H1 (cell line): Measurements from ENCODE around the gene CFAP97D2. TPM values are rescaled to one million over a fixed set of nuclear protein-coding genes. Genes with fewer than 3 reads are reported as not detected.

Experiments
- CTCF ChIA-PET: fragments of 300-600 bp; sonication (Branson Sonifier 250); formaldehyde crosslinking; loops from one replicate; lab custom pipeline; 2021; ENCODE audit not compliant: partially characterized antibody; lab: Charles Lee
- POLR2A ChIA-PET: fragments of 300-600 bp; sonication (Branson Sonifier 250); formaldehyde crosslinking; loops from one replicate; lab custom pipeline; 2021; ENCODE audit warnings: inconsistent platforms; ENCODE audit not compliant: partially characterized antibody; lab: Charles Lee
- DNase-seq, 2 experiments: peaks; one replicate each; pipeline versions ENCODE4 v3.0.0 to v3.0.0-alpha.2; 2010 to 2022; ENCODE audit warnings: low spot score in 2 of 2, low read depth in 1 of 2, mixed read lengths in 1 of 2
- FAIRE-seq: peaks from 2 replicates; lab custom pipeline; 2011; peaks lifted over from hg19 to GRCh38; lab: Jason Lieb, UNC
- H2AFZ ChIP-seq: 2 replicates; pipeline ENCODE4 v1.8.1; 2012; ENCODE audit warnings: low read length, inconsistent platforms
- H2AK5ac ChIP-seq: 2 replicates; pipeline ENCODE4 v1.6.1; 2013; ENCODE audit warnings: low read depth, low read length
- H2BK120ac ChIP-seq: replicated peaks from 2 replicates; pipeline ENCODE3; 2013; ENCODE audit warnings: low read depth, low read length, inconsistent platforms
- H2BK12ac ChIP-seq: 2 replicates; pipeline ENCODE4 v1.6.1; 2013; ENCODE audit warnings: low read depth, low read length
- H2BK15ac ChIP-seq: 2 replicates; pipeline ENCODE4 v1.6.1; 2013; ENCODE audit warnings: low read length
- H2BK20ac ChIP-seq: 2 replicates; pipeline ENCODE4 v1.6.1; 2013; ENCODE audit warnings: low read length
- H2BK5ac ChIP-seq: 2 replicates; pipeline ENCODE4 v1.6.1; 2013; ENCODE audit warnings: low read depth, low read length
- H3K14ac ChIP-seq: 2 replicates; pipeline ENCODE4 v1.6.1; 2013; ENCODE audit warnings: inconsistent platforms; ENCODE audit not compliant: insufficient read length
- H3K18ac ChIP-seq: 2 replicates; pipeline ENCODE4 v1.6.1; 2013; ENCODE audit warnings: low read length; ENCODE audit errors: extremely low read depth
- H3K23ac ChIP-seq: 2 replicates; pipeline ENCODE4 v1.6.1; 2013; ENCODE audit warnings: inconsistent platforms; ENCODE audit not compliant: insufficient read length
- H3K23me2 ChIP-seq: 2 replicates; pipeline ENCODE4 v1.6.1; 2013; ENCODE audit warnings: low read depth, low read length
- H3K27ac ChIP-seq: 2 replicates; pipeline ENCODE4 v1.6.1; 2011; ENCODE audit warnings: low read depth, low read length, inconsistent platforms
- H3K27me3 ChIP-seq, 4 experiments: replicated peaks in 1 of 4; 1 replicate in 1 of 4; 2 replicates in 3 of 4; pipeline versions ENCODE4 v1.6.1 to v1.8.1; 2011 to 2013; ENCODE audit warnings: low read length in 3 of 4, mild to moderate bottlenecking in 3 of 4, inconsistent platforms in 2 of 4, mixed read lengths in 2 of 4, moderate library complexity in 1 of 4; ENCODE audit not compliant: control insufficient read depth in 3 of 4, insufficient read depth in 3 of 4; ENCODE audit errors: extremely low read depth in 1 of 4
- H3K36me3 ChIP-seq, 4 experiments: 2 replicates each; pipeline versions ENCODE4 v1.6.1 to v1.8.1; 2011 to 2013; ENCODE audit warnings: mild to moderate bottlenecking in 4 of 4, low read length in 3 of 4, moderate library complexity in 2 of 4, control low read depth in 1 of 4, inconsistent platforms in 1 of 4; ENCODE audit not compliant: insufficient read depth in 4 of 4, control insufficient read depth in 2 of 4
- H3K4ac ChIP-seq: replicated peaks from 2 replicates; pipeline ENCODE3; 2013; ENCODE audit warnings: low read length, low read depth, mixed read lengths, inconsistent platforms; ENCODE audit not compliant: insufficient read length
- H3K4me1 ChIP-seq, 4 experiments: replicated peaks in 1 of 4; 1 replicate in 1 of 4; 2 replicates in 3 of 4; pipeline versions ENCODE4 v1.6.1 to v1.8.1; 2011 to 2013; ENCODE audit warnings: low read length in 3 of 4, inconsistent platforms in 2 of 4, mixed read lengths in 1 of 4; ENCODE audit not compliant: insufficient read depth in 4 of 4, control insufficient read depth in 3 of 4
- H3K4me2 ChIP-seq, 2 experiments: 2 replicates each; pipeline versions ENCODE4 v1.6.1 to v1.8.1; 2011 to 2013; ENCODE audit warnings: low read depth in 2 of 2, low read length in 2 of 2, control low read depth in 1 of 2, inconsistent platforms in 1 of 2, mild to moderate bottlenecking in 1 of 2; ENCODE audit not compliant: insufficient read depth in 1 of 2
- H3K4me3 ChIP-seq, 4 experiments: fragments of 200-600, 300-600 bp in 1 of 4; sonication (generic), shearing (Covaris generic), sonication (Bioruptor Twin) in 1 of 4; 2 replicates each; pipeline versions ENCODE4 v1.5.1 to v1.8.1; 2011 to 2016; ENCODE audit warnings: low read length in 4 of 4, low read depth in 3 of 4, control low read depth in 2 of 4, inconsistent platforms in 2 of 4, mild to moderate bottlenecking in 2 of 4, mixed read lengths in 1 of 4, moderate library complexity in 1 of 4; ENCODE audit not compliant: insufficient read depth in 2 of 4; ENCODE audit errors: extremely low read depth in 1 of 4
- H3K56ac ChIP-seq: replicated peaks from 2 replicates; pipeline ENCODE3; 2013; ENCODE audit warnings: low read depth, mild to moderate bottlenecking, mixed read lengths, low read length, inconsistent platforms; ENCODE audit not compliant: insufficient read length
- H3K79me1 ChIP-seq: 2 replicates; pipeline ENCODE4 v1.6.1; 2013; ENCODE audit warnings: low read depth, low read length, control low read depth
- H3K79me2 ChIP-seq, 2 experiments: 2 replicates each; pipeline versions ENCODE4 v1.6.1 to v1.8.1; 2012 to 2013; ENCODE audit warnings: low read length in 2 of 2, mild to moderate bottlenecking in 2 of 2, inconsistent platforms in 1 of 2; ENCODE audit not compliant: insufficient read depth in 2 of 2, control insufficient read depth in 1 of 2
- H3K9ac ChIP-seq, 4 experiments: replicated peaks in 1 of 4; 1 replicate in 1 of 4; 2 replicates in 3 of 4; pipeline versions ENCODE4 v1.6.1 to v1.8.1; 2011 to 2013; ENCODE audit warnings: low read depth in 3 of 4, low read length in 3 of 4, control low read depth in 2 of 4, mild to moderate bottlenecking in 2 of 4, moderate library complexity in 2 of 4, inconsistent platforms in 1 of 4; ENCODE audit errors: extremely low read depth in 1 of 4
- H3K9me3 ChIP-seq, 2 experiments: 2 replicates each; pipeline versions ENCODE4 v1.6.1 to v1.8.1; 2012 to 2013; ENCODE audit warnings: mild to moderate bottlenecking in 2 of 2, moderate library complexity in 2 of 2, control low read depth in 1 of 2, inconsistent platforms in 1 of 2, low read depth in 1 of 2, low read length in 1 of 2, mixed read lengths in 1 of 2; ENCODE audit not compliant: insufficient read depth in 2 of 2
- H4K20me1 ChIP-seq, 2 experiments: replicated peaks in 1 of 2; 2 replicates each; pipeline versions ENCODE3 to v1.8.1; 2011 to 2013; ENCODE audit warnings: inconsistent platforms in 2 of 2, low read length in 2 of 2, mild to moderate bottlenecking in 1 of 2; ENCODE audit not compliant: insufficient read depth in 2 of 2, control insufficient read depth in 1 of 2
- H4K5ac ChIP-seq: 2 replicates; pipeline ENCODE4 v1.6.1; 2013; ENCODE audit warnings: low read length, low read depth, mixed read lengths, inconsistent platforms; ENCODE audit not compliant: insufficient read length
- H4K8ac ChIP-seq: 2 replicates; pipeline ENCODE4 v1.8.0; 2013; ENCODE audit warnings: mild to moderate bottlenecking, moderate library complexity, low read length, inconsistent platforms; ENCODE audit not compliant: insufficient read depth; ENCODE audit errors: extremely low read depth
- H4K91ac ChIP-seq: replicated peaks from 2 replicates; pipeline ENCODE3; 2013; ENCODE audit warnings: low read length, mixed read lengths, inconsistent platforms; ENCODE audit not compliant: insufficient read length
- BACH1 ChIP-seq: IDR thresholded peaks from 2 replicates; pipeline ENCODE4 v1.6.1; 2012; ENCODE audit warnings: low read length, improper control_type of control experiment
- CTCF ChIP-seq, 3 experiments: IDR thresholded peaks; 1 replicate in 2 of 3; 2 replicates in 1 of 3; pipeline versions ENCODE4 v1.5.1 to v1.6.1; 2011; ENCODE audit warnings: low read length in 3 of 3, mild to moderate bottlenecking in 3 of 3, inconsistent platforms in 2 of 3, low read depth in 1 of 3, moderate library complexity in 1 of 3; ENCODE audit not compliant: insufficient read depth in 1 of 3; ENCODE audit errors: control extremely low read depth in 1 of 3
- FOSL1 ChIP-seq: IDR thresholded peaks from 2 replicates; pipeline ENCODE4 v1.6.1; 2011; ENCODE audit warnings: mild to moderate bottlenecking, low read depth, low read length, moderate library complexity; ENCODE audit not compliant: insufficient read depth
- HDAC2 ChIP-seq, 2 experiments: fragments of 300-600 bp in 1 of 2; sonication (generic) in 1 of 2; IDR thresholded peaks; 2 replicates each; pipeline ENCODE4 v1.6.1; 2011 to 2012; ENCODE audit warnings: low read depth in 2 of 2, low read length in 2 of 2, mild to moderate bottlenecking in 2 of 2, moderate library complexity in 2 of 2, borderline replicate concordance in 1 of 2, inconsistent platforms in 1 of 2
- POLR2A ChIP-seq, 2 experiments: IDR thresholded peaks; 1 replicate in 1 of 2; 2 replicates in 1 of 2; pipeline ENCODE4 v1.6.1; 2011; ENCODE audit warnings: low read depth in 2 of 2, low read length in 2 of 2, mild to moderate bottlenecking in 2 of 2; ENCODE audit errors: control extremely low read depth in 1 of 2
- RAD21 ChIP-seq, 2 experiments: IDR thresholded peaks in 1 of 2; conservative IDR thresholded peaks in 1 of 2; 2 replicates each; pipeline ENCODE4 v1.6.1; 2011; ENCODE audit warnings: low read depth in 2 of 2, low read length in 2 of 2, improper control_type of control experiment in 1 of 2, inconsistent platforms in 1 of 2, mild to moderate bottlenecking in 1 of 2, moderate library complexity in 1 of 2
- SP1 ChIP-seq: IDR thresholded peaks from 2 replicates; pipeline ENCODE4 v1.6.1; 2011; ENCODE audit warnings: low read depth, low read length
- SP2 ChIP-seq: IDR thresholded peaks from 2 replicates; pipeline ENCODE4 v1.6.1; 2012; ENCODE audit warnings: mild to moderate bottlenecking, low read length, inconsistent platforms
- WGBS, 2 experiments: shearing (Covaris generic) in 1 of 2; methylation state at CpG; one replicate each; pipeline versions ENCODE4 v1.1.6 to v1.1.7; 2013 to 2015; ENCODE audit warnings: low lambda C conversion rate in 2 of 2, mixed read lengths in 2 of 2, inconsistent platforms in 1 of 2, low coverage in 1 of 2, missing lambda C conversion rate in 1 of 2; ENCODE audit not compliant: insufficient replicate concordance in 2 of 2, insufficient coverage in 1 of 2, insufficient read length in 1 of 2; ENCODE audit errors: extremely low coverage in 1 of 2, missing lambda C conversion rate in 1 of 2; 5-methylcytosine and 5-hydroxymethylcytosine counted together
- polyA plus RNA-seq, 7 experiments: library from polyadenylated mRNA; depleted of rRNA in 3 of 7; stranded (reverse) in 5 of 7; unstranded in 2 of 7; fragments of >200 nt in 5 of 7; fragments of 200-250 nt in 2 of 7; gene quantifications; 1 replicate in 5 of 7; 2 replicates in 1 of 7; 4 replicates in 1 of 7; pipeline versions ENCODE4 v1.2.1 to v1.2.3, GENCODE V29; 2011 to 2013; ENCODE audit warnings: missing spikeins in 2 of 7, mixed read lengths in 2 of 7
- total RNA-seq: library from RNA; stranded (reverse); fragmentation: NEBNext Ultra II Directional; extraction: Animal tissue kit (Norgen Biotek cat#: 25700); gene quantifications from 2 replicates; pipeline ENCODE4 v1.2.1, GENCODE V29; 2021

Gene CFAP97D2
- total and polyA plus RNA-seq, 2 of the 8 experiments (the other 6 are each of a cell fraction or from before 2014, with no cell fraction given) = not detected

GRCh38 chr13:114230575-114230974 is 51.5 kb downstream of the CFAP97D2 start:
- peak overlapping the region; percentile 81 for H4K91ac ChIP-seq
- POLR2A ChIA-PET = interaction anchor here (1.0 to 3.2 kb wide), 4 partner anchors 22 to 143 kb away, joined by 3 to 19 read pairs (median 4); partner anchors contain the start of gene UPF3A
- no peak overlapping the region for H3K4ac ChIP-seq
- H2AFZ ChIP-seq = no peak overlapping the region
- 28% methylated on average over 3 of the region's 3 CpGs; no CpG with 5 or more reads in 1 of the 2 experiments for WGBS, 2 experiments
- no peaks in the 10 kb centered on the region for H3K27me3 ChIP-seq
- no peak overlapping the region for H3K14ac ChIP-seq
- H2BK15ac ChIP-seq = no peak overlapping the region
- FAIRE-seq (peak; percentile 72), DNase-seq (no peak)
- peaks cover 2% of the 10 kb centered on the region in 2 experiments for H4K20me1 ChIP-seq
- H3K79me2 ChIP-seq = peaks cover 4 to 5% of the 10 kb centered on the region in 2 experiments; a peak in 3 of 4 replicates
- H3K9ac ChIP-seq = no peak overlapping the region
- no peaks in the 10 kb centered on the region for H3K9me3 ChIP-seq
- peaks cover 15 to 34% (median 25%) of the 10 kb centered on the region in 4 experiments for H3K4me1 ChIP-seq
- no peak overlapping the region for H3K23ac ChIP-seq
- H4K8ac ChIP-seq = no peak overlapping the region
- H2BK12ac ChIP-seq = no peak overlapping the region; the same call in 1 of the 2 replicates
- no peaks in the 10 kb centered on the region for H3K36me3 ChIP-seq
- H3K27ac ChIP-seq = peak overlapping the region; percentile 6; the same call in 1 of the 2 replicates
- peak overlapping the region; percentile 80 for H2BK120ac ChIP-seq
- peak overlapping the region; percentile 26 to 29; a peak in 3 of 4 replicates for H3K4me2 ChIP-seq
- H2AK5ac ChIP-seq = no peak overlapping the region
- H2BK20ac ChIP-seq = 0 out of 2 replicates have a peak overlapping the region, but pooled peaks have one; percentile 62
- H2BK5ac ChIP-seq = peak overlapping the region; percentile 95; the same call in 1 of the 2 replicates
- no peak overlapping the region for H3K56ac ChIP-seq
- H3K4me3 ChIP-seq = peak overlapping the region in 1 of 4 experiments; percentile 29; a peak in 1 of 8 replicates
- TF ChIP-seq HDAC2 (IDR thresholded peaks at IDR 0.05; ENCODE audit: borderline replicate concordance in 1 of 2, low read depth in 2 of 2, low read length in 2 of 2) (no peak), RAD21 (IDR thresholded peaks at IDR 0.05 in 1 of 2, conservative IDR thresholded peaks at IDR 0.05 in 1 of 2; ENCODE audit: low read depth in 2 of 2, low read length in 2 of 2) (no peak), POLR2A (IDR thresholded peaks at IDR 0.05; ENCODE audit: control extremely low read depth in 1 of 2, low read depth in 2 of 2, low read length in 2 of 2) (no peak), CTCF (IDR thresholded peaks at IDR 0.05; ENCODE audit: control extremely low read depth in 1 of 3, insufficient read depth in 1 of 3, low read depth in 1 of 3, low read length in 3 of 3) (no peak), BACH1 (no peak), FOSL1 (no peak), SP1 (no peak), SP2 (no peak)
- CTCF ChIA-PET = interaction anchor here (1.9 kb wide), 1 partner anchor 119 kb away, joined by 6 read pairs; no protein-coding TSS in a partner anchor
- H4K5ac ChIP-seq = peak overlapping the region; percentile 51
- peaks cover 3% of the 10 kb centered on the region; the same call in 1 of the 2 replicates for H3K79me1 ChIP-seq
- H3K18ac ChIP-seq = peak overlapping the region; percentile 63; the same call in 1 of the 2 replicates
- peaks cover 4% of the 10 kb centered on the region for H3K23me2 ChIP-seq
